Neural cell (in vitro differentiated cells): ENCODE data around the gene LTK. TPM values are rescaled to one million over a fixed set of nuclear protein-coding genes. Genes with fewer than 3 reads are reported as not detected.

ENCODE experiments used
- H2AFZ ChIP-seq: fragments of 200-600, 300-800 bp; sonication (generic), shearing (Covaris generic); 2 replicates; pipeline ENCODE4 v1.6.0; 2014; ENCODE audit warnings: low read depth, mild to moderate bottlenecking, antibody characterized with exemption, low read length, moderate library complexity
- H3F3A ChIP-seq: fragments of 200-600 bp; shearing (Covaris generic); 2 replicates; pipeline ENCODE4 v1.6.1; 2016; ENCODE audit warnings: mild to moderate bottlenecking, moderate library complexity, mixed read lengths, antibody characterized with exemption, low read length; ENCODE audit not compliant: insufficient read depth, poor library complexity, severe bottlenecking
- H3K27ac ChIP-seq: fragments of 200-600, 300-800 bp; sonication (generic), shearing (Covaris generic); 2 replicates; pipeline ENCODE4 v1.5.1; 2014; ENCODE audit warnings: mild to moderate bottlenecking, low read length, moderate library complexity
- H3K27me3 ChIP-seq: fragments of 300-800, 200-600 bp; sonication (generic), shearing (Covaris generic); 2 replicates; pipeline ENCODE4 v1.6.0; 2014; ENCODE audit warnings: mild to moderate bottlenecking, low read depth, low read length, moderate library complexity; ENCODE audit not compliant: insufficient read depth
- H3K36me3 ChIP-seq: fragments of 300-800, 200-600 bp; sonication (generic), shearing (Covaris generic); 2 replicates; pipeline ENCODE4 v1.5.1; 2014; ENCODE audit warnings: mild to moderate bottlenecking, antibody characterized with exemption, low read length, moderate library complexity; ENCODE audit not compliant: insufficient read depth
- H3K4me2 ChIP-seq: fragments of 300-800, 200-600 bp; sonication (generic), shearing (Covaris generic); 2 replicates; pipeline ENCODE4 v1.6.0; 2014; ENCODE audit warnings: mild to moderate bottlenecking, low read length
- H3K4me3 ChIP-seq: fragments of 300-800, 200-600 bp; sonication (generic), shearing (Covaris generic); 2 replicates; pipeline ENCODE4 v1.5.1; 2014; ENCODE audit warnings: mild to moderate bottlenecking, low read length, moderate library complexity
- H3K79me2 ChIP-seq: fragments of 200-600 bp; shearing (Covaris generic); replicated peaks from 2 replicates; pipeline ENCODE4 v1.6.0; 2014; ENCODE audit warnings: mild to moderate bottlenecking, low read length, moderate library complexity; ENCODE audit not compliant: insufficient read depth
- H3K9ac ChIP-seq: fragments of 300-800, 200-600 bp; sonication (generic), shearing (Covaris generic); 2 replicates; pipeline ENCODE4 v1.6.1; 2016; ENCODE audit warnings: mild to moderate bottlenecking, low read length, mixed read lengths
- H3K9me2 ChIP-seq: fragments of 200-600 bp; shearing (Covaris generic); 2 replicates; pipeline ENCODE4 v1.6.1; 2016; ENCODE audit warnings: mild to moderate bottlenecking, low read length, mixed read lengths; ENCODE audit not compliant: insufficient read depth
- H3K9me3 ChIP-seq: fragments of 200-600, 300-800 bp; sonication (generic), shearing (Covaris generic); 2 replicates; pipeline ENCODE4 v1.6.1; 2016; ENCODE audit warnings: mild to moderate bottlenecking, mixed run types, low read length, moderate library complexity, mixed read lengths
- H4K20me1 ChIP-seq: fragments of 200-600 bp; shearing (Covaris generic); 2 replicates; pipeline ENCODE4 v1.6.1; 2016; ENCODE audit warnings: mild to moderate bottlenecking, mixed run types; ENCODE audit not compliant: insufficient read depth
- EP300 ChIP-seq: fragments of 450-650 bp; conservative IDR thresholded peaks from 2 replicates; pipeline ENCODE4 v1.6.1; 2014; ENCODE audit warnings: antibody characterized with exemption, mild to moderate bottlenecking, moderate library complexity; ENCODE audit not compliant: poor library complexity, severe bottlenecking
- EZH2 ChIP-seq: fragments of 200-600, 300-800 bp; shearing (Covaris generic), sonication (generic); IDR thresholded peaks from 2 replicates; pipeline ENCODE4 v1.6.1; 2014; ENCODE audit warnings: antibody characterized with exemption, low read length, borderline replicate concordance, mild to moderate bottlenecking; ENCODE audit not compliant: insufficient read depth, poor library complexity, severe bottlenecking
- MXI1 ChIP-seq: fragments of 450-650 bp; conservative IDR thresholded peaks from 2 replicates; pipeline ENCODE4 v1.6.1; 2014; ENCODE audit warnings: antibody characterized with exemption, mild to moderate bottlenecking; ENCODE audit not compliant: poor library complexity, severe bottlenecking
- POLR2AphosphoS5 ChIP-seq: IDR thresholded peaks from 2 replicates; pipeline ENCODE4 v1.6.1; 2012
- RAD21 ChIP-seq: fragments of 450-650 bp; conservative IDR thresholded peaks from 2 replicates; pipeline ENCODE4 v1.6.1; 2014; ENCODE audit warnings: antibody characterized with exemption, mild to moderate bottlenecking, moderate library complexity
- SMC3 ChIP-seq: fragments of 450-650 bp; conservative IDR thresholded peaks from 2 replicates; pipeline ENCODE4 v1.6.1; 2014; ENCODE audit warnings: antibody characterized with exemption, mild to moderate bottlenecking, moderate library complexity; ENCODE audit not compliant: poor library complexity
- TAF1 ChIP-seq: IDR thresholded peaks from 2 replicates; pipeline ENCODE4 v1.6.1; 2012; ENCODE audit warnings: low read depth
- polyA plus RNA-seq: library from polyadenylated mRNA; depleted of rRNA; stranded (reverse); fragments of >200 nt; gene quantifications from 2 replicates; pipeline ENCODE4 v1.2.3, GENCODE V29; 2014
- TF ChIP-seq, protein P1 (sequence below): fragments of 450-650 bp; IDR thresholded peaks from 2 replicates; pipeline ENCODE4 v1.5.1; 2014; ENCODE audit warnings: antibody characterized with exemption, mild to moderate bottlenecking, moderate library complexity; ENCODE audit not compliant: poor library complexity, severe bottlenecking
- TF ChIP-seq, protein P2 (sequence below): IDR thresholded peaks from 2 replicates; pipeline ENCODE4 v1.6.1; 2012; ENCODE audit warnings: borderline replicate concordance

Gene LTK
- polyA plus RNA-seq, 1 donor from 2014 or later, result 0.28 TPM

DNA sequence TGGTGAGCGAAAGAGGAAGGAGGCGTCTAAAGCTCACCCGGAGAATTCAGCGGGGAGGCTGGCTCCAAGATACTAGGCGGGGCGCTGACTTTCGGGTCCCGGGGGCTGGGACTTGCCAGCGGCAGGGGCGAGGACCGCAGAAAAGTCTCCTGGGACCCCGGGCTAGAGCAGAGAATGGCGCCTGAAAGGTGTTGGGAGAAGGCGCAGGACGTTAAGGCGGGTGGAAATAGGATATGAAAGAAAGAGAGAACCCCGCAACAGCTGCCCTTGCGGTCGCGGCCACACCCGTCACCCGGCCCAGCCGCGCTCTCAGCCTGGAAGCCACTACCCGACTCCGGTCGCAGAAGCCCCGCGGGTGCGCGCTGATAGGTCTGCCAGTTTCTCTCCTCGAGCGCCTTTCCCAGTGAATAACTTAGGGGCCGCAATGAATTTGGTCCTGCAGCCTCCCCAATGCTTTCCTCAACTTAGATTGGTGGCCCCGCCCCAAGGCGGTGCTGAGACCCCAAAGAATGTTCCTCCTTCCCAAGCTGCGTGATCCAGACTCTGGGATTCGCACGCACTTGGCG, 604 bp downstream of the LTK start:
- Histone ChIP-seq H3K79me2 (no peaks in the 10 kb centered on the region), H3K27me3 (peaks cover 59% of the 10 kb centered on the region), H3K36me3 (no peaks in the 10 kb centered on the region), H3K4me3 (peak overlapping the region; percentile 42), H3K9ac (no peak overlapping the region), H3F3A (no peaks in the 10 kb centered on the region), H3K27ac (no peak overlapping the region), H4K20me1 (no peaks in the 10 kb centered on the region), H3K4me2 (no peak overlapping the region), H2AFZ (no peak overlapping the region), H3K9me2 (no peaks in the 10 kb centered on the region), H3K9me3 (no peaks in the 10 kb centered on the region)
- TF ChIP-seq EZH2 (peak; percentile 17), TAF1 (no peak)

DNA sequence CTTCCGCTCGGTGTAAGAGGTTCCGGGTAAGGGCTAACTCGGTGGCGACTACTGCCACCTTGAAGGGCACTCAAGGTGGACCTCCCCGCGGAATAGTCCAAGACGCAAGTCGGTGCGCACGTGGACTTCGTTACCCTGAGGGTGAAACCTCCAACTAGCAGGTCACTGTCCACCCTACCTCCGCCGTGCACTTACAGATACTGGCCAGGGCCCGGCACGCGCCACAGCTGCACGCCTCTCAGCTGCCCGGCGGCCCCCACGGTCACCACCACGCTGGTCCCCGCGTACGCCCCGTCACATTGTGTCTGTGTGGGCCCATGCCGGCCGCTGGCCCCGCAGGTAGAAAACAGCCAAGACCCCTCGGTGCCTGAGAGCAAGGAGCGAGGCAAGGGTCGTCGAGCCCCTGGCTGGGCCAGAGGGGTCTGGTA, 1.1 kb downstream of the LTK start:
- H3K9me3 ChIP-seq, result no peaks in the 10 kb centered on the region
- no peaks in the 10 kb centered on the region for H4K20me1 ChIP-seq
- H3K4me2 ChIP-seq, result no peak overlapping the region
- no peaks in the 10 kb centered on the region for H3K9me2 ChIP-seq
- TF ChIP-seq SMC3, result no peak
- TF ChIP-seq MXI1, result no peak
- TF ChIP-seq, protein P1, sequence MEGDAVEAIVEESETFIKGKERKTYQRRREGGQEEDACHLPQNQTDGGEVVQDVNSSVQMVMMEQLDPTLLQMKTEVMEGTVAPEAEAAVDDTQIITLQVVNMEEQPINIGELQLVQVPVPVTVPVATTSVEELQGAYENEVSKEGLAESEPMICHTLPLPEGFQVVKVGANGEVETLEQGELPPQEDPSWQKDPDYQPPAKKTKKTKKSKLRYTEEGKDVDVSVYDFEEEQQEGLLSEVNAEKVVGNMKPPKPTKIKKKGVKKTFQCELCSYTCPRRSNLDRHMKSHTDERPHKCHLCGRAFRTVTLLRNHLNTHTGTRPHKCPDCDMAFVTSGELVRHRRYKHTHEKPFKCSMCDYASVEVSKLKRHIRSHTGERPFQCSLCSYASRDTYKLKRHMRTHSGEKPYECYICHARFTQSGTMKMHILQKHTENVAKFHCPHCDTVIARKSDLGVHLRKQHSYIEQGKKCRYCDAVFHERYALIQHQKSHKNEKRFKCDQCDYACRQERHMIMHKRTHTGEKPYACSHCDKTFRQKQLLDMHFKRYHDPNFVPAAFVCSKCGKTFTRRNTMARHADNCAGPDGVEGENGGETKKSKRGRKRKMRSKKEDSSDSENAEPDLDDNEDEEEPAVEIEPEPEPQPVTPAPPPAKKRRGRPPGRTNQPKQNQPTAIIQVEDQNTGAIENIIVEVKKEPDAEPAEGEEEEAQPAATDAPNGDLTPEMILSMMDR, result no peak
- no peak for TF ChIP-seq TAF1
- TF ChIP-seq EZH2, result no peak
- no peak for TF ChIP-seq RAD21
- no peak for TF ChIP-seq EP300
- no peak for TF ChIP-seq POLR2AphosphoS5
- TF ChIP-seq, protein P2, sequence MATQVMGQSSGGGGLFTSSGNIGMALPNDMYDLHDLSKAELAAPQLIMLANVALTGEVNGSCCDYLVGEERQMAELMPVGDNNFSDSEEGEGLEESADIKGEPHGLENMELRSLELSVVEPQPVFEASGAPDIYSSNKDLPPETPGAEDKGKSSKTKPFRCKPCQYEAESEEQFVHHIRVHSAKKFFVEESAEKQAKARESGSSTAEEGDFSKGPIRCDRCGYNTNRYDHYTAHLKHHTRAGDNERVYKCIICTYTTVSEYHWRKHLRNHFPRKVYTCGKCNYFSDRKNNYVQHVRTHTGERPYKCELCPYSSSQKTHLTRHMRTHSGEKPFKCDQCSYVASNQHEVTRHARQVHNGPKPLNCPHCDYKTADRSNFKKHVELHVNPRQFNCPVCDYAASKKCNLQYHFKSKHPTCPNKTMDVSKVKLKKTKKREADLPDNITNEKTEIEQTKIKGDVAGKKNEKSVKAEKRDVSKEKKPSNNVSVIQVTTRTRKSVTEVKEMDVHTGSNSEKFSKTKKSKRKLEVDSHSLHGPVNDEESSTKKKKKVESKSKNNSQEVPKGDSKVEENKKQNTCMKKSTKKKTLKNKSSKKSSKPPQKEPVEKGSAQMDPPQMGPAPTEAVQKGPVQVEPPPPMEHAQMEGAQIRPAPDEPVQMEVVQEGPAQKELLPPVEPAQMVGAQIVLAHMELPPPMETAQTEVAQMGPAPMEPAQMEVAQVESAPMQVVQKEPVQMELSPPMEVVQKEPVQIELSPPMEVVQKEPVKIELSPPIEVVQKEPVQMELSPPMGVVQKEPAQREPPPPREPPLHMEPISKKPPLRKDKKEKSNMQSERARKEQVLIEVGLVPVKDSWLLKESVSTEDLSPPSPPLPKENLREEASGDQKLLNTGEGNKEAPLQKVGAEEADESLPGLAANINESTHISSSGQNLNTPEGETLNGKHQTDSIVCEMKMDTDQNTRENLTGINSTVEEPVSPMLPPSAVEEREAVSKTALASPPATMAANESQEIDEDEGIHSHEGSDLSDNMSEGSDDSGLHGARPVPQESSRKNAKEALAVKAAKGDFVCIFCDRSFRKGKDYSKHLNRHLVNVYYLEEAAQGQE, result no peak
- peak overlapping the region; percentile 42 for H3K4me3 ChIP-seq
- H2AFZ ChIP-seq, result no peak overlapping the region
- no peak overlapping the region for H3K9ac ChIP-seq
- peaks cover 64% of the 10 kb centered on the region for H3K27me3 ChIP-seq
- H3F3A ChIP-seq, result no peaks in the 10 kb centered on the region
- H3K79me2 ChIP-seq, result no peaks in the 10 kb centered on the region
- H3K36me3 ChIP-seq, result no peaks in the 10 kb centered on the region
- no peak overlapping the region for H3K27ac ChIP-seq

DNA sequence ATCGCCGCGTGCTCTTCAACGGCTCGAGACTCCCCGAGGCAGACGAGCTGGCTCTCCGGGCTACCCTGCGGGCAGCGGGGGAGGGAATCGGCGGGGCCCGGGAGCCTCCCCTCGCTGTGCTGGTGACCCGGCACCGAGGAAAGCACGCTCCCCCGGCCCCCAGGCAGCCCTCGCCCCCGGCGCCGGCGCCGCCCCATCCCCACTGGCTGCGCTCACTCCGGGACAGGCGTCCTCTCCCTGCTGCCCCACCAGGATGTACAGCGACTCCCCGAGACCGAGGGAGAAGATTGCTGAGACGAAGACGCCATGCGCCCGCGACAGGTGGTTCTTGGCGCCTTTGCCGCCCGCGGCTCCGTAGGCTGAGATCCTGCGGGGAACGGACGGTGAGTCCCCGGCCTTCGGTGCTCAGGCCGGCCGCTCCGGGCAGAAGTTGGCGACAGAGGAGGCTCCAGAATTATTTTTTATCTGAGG, 1.7 kb downstream of the LTK start:
- H3K4me3 ChIP-seq, result peak overlapping the region; percentile 52
- H3K9me3 ChIP-seq, result no peaks in the 10 kb centered on the region
- H3F3A ChIP-seq, result no peaks in the 10 kb centered on the region
- H4K20me1 ChIP-seq, result no peaks in the 10 kb centered on the region
- H3K9ac ChIP-seq, result no peak overlapping the region
- no peaks in the 10 kb centered on the region for H3K79me2 ChIP-seq
- no peak overlapping the region for H2AFZ ChIP-seq
- no peaks in the 10 kb centered on the region for H3K36me3 ChIP-seq
- H3K27me3 ChIP-seq, result peaks cover 69% of the 10 kb centered on the region
- H3K27ac ChIP-seq, result no peak overlapping the region
- H3K4me2 ChIP-seq, result no peak overlapping the region
- TF ChIP-seq EZH2, result peak; percentile 78
- no peak for TF ChIP-seq TAF1
- no peak for TF ChIP-seq MXI1
- TF ChIP-seq RAD21, result no peak
- TF ChIP-seq SMC3, result no peak
- TF ChIP-seq, protein P1, result no peak
- no peaks in the 10 kb centered on the region for H3K9me2 ChIP-seq
